Activated CD8-positive, alpha-beta memory T cell treated with anti-CD3 and anti-CD28 coated beads, Interleukin-2, amount 50 U/mL, for 24 hours (primary cell): ENCODE data around the gene ELL.
"Not testable (repeated sequence)": the region's sequence is repeated elsewhere in the genome, so short reads cannot be mapped to it uniquely, and the experiment has no call there.

Source experiments
- DNase-seq: peaks from one replicate; pipeline ENCODE4 v3.0.0-alpha.2; 2020; ENCODE audit errors: extremely low read depth

Gene ELL

GRCh38 chr19:18521692-18522123 lies at the start of gene ELL:
Gene ELL (minus strand): TSS chr19:18522070. CDS start chr19:18522055, 15 bp downstream.
- no peak for DNase-seq

GRCh38 chr19:18568367-18568766 lies 46.5 kb upstream of the ELL start:
- DNase-seq = no peak

- DNase-seq = no peak
Observed at GRCh38 chr19:18566953-18567352, 45.1 kb upstream of the ELL start.

GRCh38 chr19:18562086-18562485 lies 40.2 kb upstream of the ELL start:
- DNase-seq = no peak

- no peak for DNase-seq
Observed at GRCh38 chr19:18559685-18560084, 37.8 kb upstream of the ELL start.

- DNase-seq = no peak
Observed at GRCh38 chr19:18558604-18559003, 36.7 kb upstream of the ELL start.

GRCh38 chr19:18558202-18558555 lies 36.3 kb upstream of the ELL start:
- no peak for DNase-seq

- DNase-seq = peak; percentile 96
Observed at GRCh38 chr19:18557411-18558201, 35.7 kb upstream of the ELL start, which contains the start of gene KXD1. Gene KXD1 (plus strand): TSS chr19:18557870. CDS start chr19:18562057, 4,187 bp downstream.

- no peak for DNase-seq
Observed at GRCh38 chr19:18551631-18552030, 29.8 kb upstream of the ELL start.

GRCh38 chr19:18543814-18544475 lies 22.1 kb upstream of the ELL start:
- DNase-seq = peak; percentile 39

GRCh38 chr19:18542941-18543813 lies 21.3 kb upstream of the ELL start, which contains the start of gene FKBP8:
Gene FKBP8 (minus strand): TSS chr19:18543573. CDS start chr19:18541970, 1,603 bp downstream.
- peak; percentile 82 for DNase-seq

- no peak for DNase-seq
Observed at GRCh38 chr19:18541992-18542940, 20.4 kb upstream of the ELL start.

GRCh38 chr19:18541258-18541991 lies 19.6 kb upstream of the ELL start:
- no peak for DNase-seq

- DNase-seq = not testable (repeated sequence)
Observed at GRCh38 chr19:18540200-18540599, 18.3 kb upstream of the ELL start.

- no peak for DNase-seq
Observed at GRCh38 chr19:18539372-18539771, 17.5 kb upstream of the ELL start.

GRCh38 chr19:18538115-18538514 lies 16.2 kb upstream of the ELL start:
- no peak for DNase-seq

- no peak for DNase-seq
Observed at GRCh38 chr19:18537431-18537830, 15.6 kb upstream of the ELL start.

- DNase-seq = no peak
Observed at GRCh38 chr19:18536475-18536874, 14.6 kb upstream of the ELL start.

- no peak for DNase-seq
Observed at GRCh38 chr19:18533058-18533457, 11.2 kb upstream of the ELL start.

GRCh38 chr19:18532168-18532890 lies 10.5 kb upstream of the ELL start:
- DNase-seq = no peak
